Epithelial cell of proximal tubule (primary cell): Measurements from ENCODE around the gene LRP1. TPM values are rescaled to one million over a fixed set of nuclear protein-coding genes. Genes with fewer than 3 reads are reported as not detected.

Experiments used
- DNase-seq: peaks from one replicate; pipeline ENCODE4 v3.0.0-alpha.2; 2011; ENCODE audit warnings: low read depth
- H3K4me3 ChIP-seq: 2 replicates; pipeline ENCODE4 v1.5.1; 2011; ENCODE audit warnings: low read depth, mild to moderate bottlenecking, low read length
- CTCF ChIP-seq: conservative IDR thresholded peaks from 2 replicates; pipeline ENCODE4 v1.5.1; 2012; ENCODE audit warnings: low read depth, mild to moderate bottlenecking, low read length
- total RNA-seq: library from RNA; depleted of rRNA; stranded (reverse); fragments of >200 nt; gene quantifications from 2 replicates; pipeline ENCODE4 v1.2.3, GENCODE V29; 2015

Gene LRP1
- total RNA-seq, 1 donor from 2014 or later = 8.9 TPM

GRCh38 chr12:57188090-57188425 is 59.8 kb downstream of the LRP1 start:
- DNase-seq = no peak
- H3K4me3 ChIP-seq = no peak overlapping the region
- TF ChIP-seq CTCF = no peak

- TF ChIP-seq CTCF = no peak
- no peak overlapping the region for H3K4me3 ChIP-seq
- no peak for DNase-seq
These were observed 61.8 kb downstream of the LRP1 start for GRCh38 chr12:57190037-57190436.

GRCh38 chr12:57190821-57191220 is 62.5 kb downstream of the LRP1 start:
- no peak for TF ChIP-seq CTCF

GRCh38 chr12:57191410-57191809 is 63.1 kb downstream of the LRP1 start:
- TF ChIP-seq CTCF = no peak
- H3K4me3 ChIP-seq = no peak overlapping the region
- DNase-seq = no peak

More at GRCh38 chr12:57190821-57191220, 62.5 kb downstream of the LRP1 start:
- H3K4me3 ChIP-seq = no peak overlapping the region
- DNase-seq = no peak

- no peak for TF ChIP-seq CTCF
- DNase-seq = no peak
- no peak overlapping the region for H3K4me3 ChIP-seq
These were observed 64.6 kb downstream of the LRP1 start for GRCh38 chr12:57192920-57193319.

- H3K4me3 ChIP-seq = no peak overlapping the region
These were observed 65.5 kb downstream of the LRP1 start for GRCh38 chr12:57193706-57194245.

More at GRCh38 chr12:57193706-57194245, 65.5 kb downstream of the LRP1 start:
- DNase-seq = no peak
- no peak for TF ChIP-seq CTCF
